Measurements from ENCODE around the gene RAVER2. TPM values are rescaled to one million over a fixed set of nuclear protein-coding genes. Genes with fewer than 3 reads are reported as not detected.
"Not testable (repeated sequence)": the region's sequence is repeated elsewhere in the genome, so short reads cannot be mapped to it uniquely, and the experiment has no call there.

Gene RAVER2, protein sequence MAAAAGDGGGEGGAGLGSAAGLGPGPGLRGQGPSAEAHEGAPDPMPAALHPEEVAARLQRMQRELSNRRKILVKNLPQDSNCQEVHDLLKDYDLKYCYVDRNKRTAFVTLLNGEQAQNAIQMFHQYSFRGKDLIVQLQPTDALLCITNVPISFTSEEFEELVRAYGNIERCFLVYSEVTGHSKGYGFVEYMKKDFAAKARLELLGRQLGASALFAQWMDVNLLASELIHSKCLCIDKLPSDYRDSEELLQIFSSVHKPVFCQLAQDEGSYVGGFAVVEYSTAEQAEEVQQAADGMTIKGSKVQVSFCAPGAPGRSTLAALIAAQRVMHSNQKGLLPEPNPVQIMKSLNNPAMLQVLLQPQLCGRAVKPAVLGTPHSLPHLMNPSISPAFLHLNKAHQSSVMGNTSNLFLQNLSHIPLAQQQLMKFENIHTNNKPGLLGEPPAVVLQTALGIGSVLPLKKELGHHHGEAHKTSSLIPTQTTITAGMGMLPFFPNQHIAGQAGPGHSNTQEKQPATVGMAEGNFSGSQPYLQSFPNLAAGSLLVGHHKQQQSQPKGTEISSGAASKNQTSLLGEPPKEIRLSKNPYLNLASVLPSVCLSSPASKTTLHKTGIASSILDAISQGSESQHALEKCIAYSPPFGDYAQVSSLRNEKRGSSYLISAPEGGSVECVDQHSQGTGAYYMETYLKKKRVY
- 1 to 10 TPM in 1 of 2 experiments, under 1 TPM in 1; 0.70 to 1.2 TPM for total RNA-seq

DNA sequence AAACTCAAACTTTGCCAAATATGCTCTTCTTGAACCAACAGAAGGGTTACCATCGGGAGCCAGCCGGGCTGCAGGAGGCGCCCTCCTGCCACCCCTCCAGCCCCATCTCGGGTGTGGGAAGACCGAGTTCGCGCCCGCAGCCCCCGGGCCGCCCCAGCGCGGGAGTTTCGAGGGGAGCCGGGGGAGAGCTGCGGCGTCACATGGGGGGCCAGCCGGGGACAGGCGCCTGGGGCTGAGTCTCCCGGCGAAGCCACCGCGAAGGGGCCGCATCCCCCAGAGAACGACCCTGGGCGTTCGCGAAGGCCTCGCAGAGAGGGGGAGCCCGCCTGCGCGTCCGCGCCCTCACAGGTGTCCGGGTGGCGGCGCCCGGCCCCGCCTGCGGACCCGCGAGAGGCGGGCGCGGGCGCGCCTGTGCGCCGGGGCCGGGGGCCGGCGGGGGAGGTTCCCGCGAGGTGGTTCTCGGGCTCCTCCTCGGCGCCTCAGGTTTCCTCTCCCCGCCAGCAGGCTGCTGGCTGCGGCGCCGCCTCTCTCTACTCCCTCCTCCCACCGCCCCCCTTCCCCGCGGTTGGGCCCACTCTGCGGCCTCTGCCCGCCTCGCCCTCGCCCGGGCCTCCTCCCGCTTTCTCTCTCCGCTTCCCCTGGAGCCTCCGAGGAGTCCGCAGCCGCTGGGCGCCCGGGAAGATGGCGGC lies at the start of gene RAVER2:
RAVER2 (plus strand) TSS at position 584 of the 689 bp plus-strand sequence; CDS start at position 682, 98 bp downstream.
- ATAC-seq (peak; percentile 83), DNase-seq (peak; percentile 61)
- no peaks in the 10 kb centered on the region for H3K36me3 Mint-ChIP-seq (ENCODE audit: low read depth)
- peaks cover 16% of the 10 kb centered on the region for H3K4me1 Mint-ChIP-seq (ENCODE audit: low read depth)
- peak within 1 kb of the TSS; percentile 46 for H3K27ac Mint-ChIP-seq
- ChIA-PET CTCF (interaction anchor here (0.8 to 1.5 kb wide), 4 partner anchors 21 to 330 kb away, joined by 3 to 5 read pairs (median 3); no protein-coding TSS in a partner anchor), POLR2A (no interaction called here)
- H3K27me3 Mint-ChIP-seq (ENCODE audit: low read depth) = peaks cover 33% of the 10 kb centered on the region
- peak within 1 kb of the TSS; percentile 80 for H3K4me3 Mint-ChIP-seq
- H3K9me3 Mint-ChIP-seq (ENCODE audit: insufficient read depth) = no peaks in the 10 kb centered on the region

DNA sequence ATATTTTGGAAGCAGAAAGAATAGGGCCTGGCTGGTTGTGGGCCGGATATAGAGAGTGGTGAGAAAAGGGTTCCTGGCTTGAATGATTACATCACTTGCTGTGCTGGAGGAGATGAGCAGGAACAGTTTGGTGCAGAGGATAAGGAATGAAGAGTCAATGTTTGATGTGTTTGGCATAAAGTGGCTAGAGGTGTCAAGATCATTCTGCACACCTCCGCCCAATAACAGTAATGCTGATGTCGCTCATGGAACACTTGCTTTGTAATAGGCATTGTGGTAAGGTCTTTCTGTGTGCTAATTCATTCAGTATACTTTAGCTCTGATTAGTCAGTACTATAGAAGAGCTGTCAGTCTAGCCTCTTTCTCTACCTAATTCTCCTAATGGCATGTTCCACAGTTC lies 48.0 kb upstream of the RAVER2 start:
- no peaks in the 10 kb centered on the region for H3K4me1 Mint-ChIP-seq (ENCODE audit: low read depth)
- H3K27me3 Mint-ChIP-seq (ENCODE audit: low read depth) = peaks cover 5% of the 10 kb centered on the region
- no peak overlapping the region for H3K27ac Mint-ChIP-seq
- ChIA-PET POLR2A (interaction anchor here (0.6 kb wide), 1 partner anchor 69 kb away, joined by 4 read pairs; no protein-coding TSS in a partner anchor), CTCF (no interaction called here)
- no peak for DNase-seq
- H3K4me3 Mint-ChIP-seq = no peak overlapping the region
- no peak for ATAC-seq
- H3K36me3 Mint-ChIP-seq (ENCODE audit: low read depth) = no peaks in the 10 kb centered on the region
- H3K9me3 Mint-ChIP-seq (ENCODE audit: insufficient read depth) = no peaks in the 10 kb centered on the region

DNA sequence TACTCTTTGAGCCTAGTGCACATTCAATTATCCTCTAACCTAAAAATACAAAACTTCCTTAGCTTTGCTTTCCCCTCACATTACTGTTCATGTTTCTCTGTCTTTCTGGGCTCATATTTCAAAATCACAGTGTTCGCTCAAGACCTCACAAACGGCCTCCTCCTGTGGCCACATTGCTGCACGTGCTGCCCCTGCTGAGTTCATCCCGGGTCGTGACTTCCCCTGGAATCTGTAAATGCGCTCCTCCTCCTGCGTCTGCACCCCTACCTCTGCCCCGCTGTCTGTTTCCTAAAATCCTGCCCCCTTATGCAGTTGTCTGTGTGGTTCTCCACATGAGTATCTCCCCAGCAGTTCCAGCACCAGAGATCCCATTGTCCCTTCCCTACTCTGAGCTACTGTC lies 45.5 kb upstream of the RAVER2 start:
- DNase-seq (no peak), ATAC-seq (no peak)
- Mint-ChIP-seq H3K9me3 (ENCODE audit: insufficient read depth) (no peaks in the 10 kb centered on the region), H3K4me3 (no peak overlapping the region), H3K4me1 (ENCODE audit: low read depth) (no peaks in the 10 kb centered on the region), H3K36me3 (ENCODE audit: low read depth) (no peaks in the 10 kb centered on the region), H3K27me3 (ENCODE audit: low read depth) (peaks cover 5% of the 10 kb centered on the region), H3K27ac (no peak overlapping the region)
- ChIA-PET POLR2A (no interaction called here), CTCF (no interaction called here)

DNA sequence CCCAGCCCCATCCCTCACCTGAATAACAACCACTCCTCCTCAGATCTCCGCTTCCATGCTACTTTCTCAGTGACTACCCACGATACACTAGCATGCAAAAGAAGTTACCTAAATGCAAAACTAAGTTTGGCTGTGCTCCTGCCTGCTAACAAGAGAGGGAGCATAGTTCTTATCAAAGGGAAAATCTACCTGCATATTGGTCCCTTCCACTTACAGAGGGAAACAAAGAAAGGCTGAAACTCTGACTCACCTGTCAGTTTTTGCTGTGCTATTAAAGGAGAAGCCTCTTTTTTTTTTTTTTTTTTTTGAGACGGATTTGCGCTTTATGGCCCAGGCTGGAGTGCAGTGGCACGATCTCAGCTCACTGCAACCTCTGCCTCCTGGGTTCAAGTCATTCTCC lies 43.8 kb upstream of the RAVER2 start:
- POLR2A ChIA-PET = no interaction called here
- CTCF ChIA-PET = no interaction called here
- DNase-seq (no peak), ATAC-seq (no peak)
- H3K9me3 Mint-ChIP-seq (ENCODE audit: insufficient read depth) = no peaks in the 10 kb centered on the region
- H3K4me3 Mint-ChIP-seq = no peak overlapping the region
- H3K27me3 Mint-ChIP-seq (ENCODE audit: low read depth) = peaks cover 5% of the 10 kb centered on the region
- H3K36me3 Mint-ChIP-seq (ENCODE audit: low read depth) = no peaks in the 10 kb centered on the region
- no peak overlapping the region for H3K27ac Mint-ChIP-seq
- H3K4me1 Mint-ChIP-seq (ENCODE audit: low read depth) = no peaks in the 10 kb centered on the region

DNA sequence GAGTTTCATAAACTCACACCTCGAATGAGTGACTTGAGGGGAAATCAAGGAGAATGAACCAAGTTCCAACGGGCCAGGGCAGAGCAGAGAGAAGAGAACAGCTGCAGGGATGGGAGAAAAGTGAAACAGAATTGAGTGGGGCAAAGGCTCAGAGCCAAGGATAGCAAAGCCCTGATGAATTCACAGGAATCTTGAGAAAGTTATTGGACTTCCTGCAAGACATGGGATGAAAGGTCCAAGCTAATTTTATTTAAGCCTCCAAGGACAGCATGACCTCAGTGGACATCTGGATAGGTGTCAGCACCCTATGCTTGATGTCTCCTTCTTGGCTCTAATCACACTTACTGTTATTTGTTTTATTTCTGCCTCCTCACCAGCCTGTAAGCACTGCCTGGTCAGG lies 43.0 kb upstream of the RAVER2 start:
- Mint-ChIP-seq H3K9me3 (ENCODE audit: insufficient read depth) (no peaks in the 10 kb centered on the region), H3K27ac (no peak overlapping the region), H3K27me3 (ENCODE audit: low read depth) (peaks cover 5% of the 10 kb centered on the region), H3K4me3 (no peak overlapping the region), H3K36me3 (ENCODE audit: low read depth) (no peaks in the 10 kb centered on the region), H3K4me1 (ENCODE audit: low read depth) (no peaks in the 10 kb centered on the region)
- ChIA-PET CTCF (no interaction called here), POLR2A (no interaction called here)
- ATAC-seq = no peak
- DNase-seq = no peak

DNA sequence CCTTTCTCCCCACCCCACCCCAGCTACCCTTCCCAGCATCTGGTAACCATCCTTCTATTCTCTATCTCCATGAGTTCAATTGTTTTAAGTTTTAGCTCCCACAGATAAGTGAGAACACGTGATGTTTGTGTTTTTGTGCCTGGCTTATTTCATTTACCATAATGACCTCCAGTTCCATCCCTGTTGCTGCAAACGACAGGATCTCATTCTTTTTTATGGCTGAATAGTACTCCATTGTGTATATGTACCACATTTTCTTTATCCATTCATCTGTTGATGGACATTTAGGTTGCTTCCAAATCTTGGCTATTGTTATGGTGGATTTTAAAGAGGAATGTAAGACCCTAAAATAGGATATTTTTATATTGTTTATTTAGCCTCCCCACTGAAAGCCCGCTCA lies 42.2 kb upstream of the RAVER2 start:
- CTCF ChIA-PET; H3K9me3 Mint-ChIP-seq (ENCODE audit: insufficient read depth); H3K4me3 Mint-ChIP-seq; H3K4me1 Mint-ChIP-seq (ENCODE audit: low read depth); H3K36me3 Mint-ChIP-seq (ENCODE audit: low read depth); H3K27me3 Mint-ChIP-seq (ENCODE audit: low read depth); DNase-seq; POLR2A ChIA-PET; ATAC-seq; H3K27ac Mint-ChIP-seq: not testable (repeated sequence)

DNA sequence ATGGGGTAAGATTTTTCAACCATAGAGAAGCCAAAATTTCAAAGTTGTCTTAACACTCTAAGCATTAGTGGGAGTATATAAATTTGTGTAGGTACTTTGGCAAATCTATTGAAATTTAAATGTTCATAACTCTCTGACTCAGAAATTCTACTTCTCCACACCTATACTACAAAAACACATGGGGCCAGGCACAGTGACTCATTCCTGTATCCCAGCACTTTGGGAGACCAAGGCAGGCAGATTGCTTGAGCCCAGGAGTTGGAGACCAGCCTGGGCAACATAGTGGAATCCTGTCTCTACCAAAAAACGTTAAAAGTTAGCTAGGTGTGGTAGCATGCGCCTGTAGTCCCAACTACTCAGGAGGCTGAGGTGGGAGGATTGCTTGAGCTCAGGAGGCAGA lies 41.3 kb upstream of the RAVER2 start:
- ChIA-PET POLR2A (no interaction called here), CTCF (no interaction called here)
- no peaks in the 10 kb centered on the region for H3K36me3 Mint-ChIP-seq (ENCODE audit: low read depth)
- no peak overlapping the region for H3K27ac Mint-ChIP-seq
- ATAC-seq = no peak
- H3K9me3 Mint-ChIP-seq (ENCODE audit: insufficient read depth) = no peaks in the 10 kb centered on the region
- no peaks in the 10 kb centered on the region for H3K4me1 Mint-ChIP-seq (ENCODE audit: low read depth)
- H3K27me3 Mint-ChIP-seq (ENCODE audit: low read depth) = peaks cover 5% of the 10 kb centered on the region
- no peak overlapping the region for H3K4me3 Mint-ChIP-seq
- no peak for DNase-seq

DNA sequence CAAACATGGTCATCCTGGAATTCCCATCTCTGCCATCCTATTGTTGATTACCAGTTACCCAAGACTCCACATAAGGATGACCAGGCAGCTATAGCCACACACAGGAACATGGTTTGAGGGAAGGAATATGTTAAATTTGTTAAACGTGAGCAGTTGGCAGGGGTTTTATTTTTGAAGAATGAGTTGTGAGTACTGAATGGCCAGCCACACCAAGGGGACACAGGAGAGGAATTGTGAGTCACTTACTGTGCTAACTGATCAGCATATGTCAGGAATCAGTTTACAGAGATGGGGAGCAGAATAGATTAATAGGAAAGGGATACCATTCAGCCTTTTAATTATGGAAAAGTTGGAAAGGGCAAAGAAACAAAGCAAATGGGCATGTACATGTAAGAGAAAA lies 39.3 kb upstream of the RAVER2 start:
- no peaks in the 10 kb centered on the region for H3K4me1 Mint-ChIP-seq (ENCODE audit: low read depth)
- no peak overlapping the region for H3K27ac Mint-ChIP-seq
- H3K9me3 Mint-ChIP-seq (ENCODE audit: insufficient read depth) = no peaks in the 10 kb centered on the region
- ATAC-seq (no peak), DNase-seq (no peak)
- POLR2A ChIA-PET = no interaction called here
- CTCF ChIA-PET = no interaction called here
- peaks cover 5% of the 10 kb centered on the region for H3K27me3 Mint-ChIP-seq (ENCODE audit: low read depth)
- no peaks in the 10 kb centered on the region for H3K36me3 Mint-ChIP-seq (ENCODE audit: low read depth)
- H3K4me3 Mint-ChIP-seq = no peak overlapping the region

DNA sequence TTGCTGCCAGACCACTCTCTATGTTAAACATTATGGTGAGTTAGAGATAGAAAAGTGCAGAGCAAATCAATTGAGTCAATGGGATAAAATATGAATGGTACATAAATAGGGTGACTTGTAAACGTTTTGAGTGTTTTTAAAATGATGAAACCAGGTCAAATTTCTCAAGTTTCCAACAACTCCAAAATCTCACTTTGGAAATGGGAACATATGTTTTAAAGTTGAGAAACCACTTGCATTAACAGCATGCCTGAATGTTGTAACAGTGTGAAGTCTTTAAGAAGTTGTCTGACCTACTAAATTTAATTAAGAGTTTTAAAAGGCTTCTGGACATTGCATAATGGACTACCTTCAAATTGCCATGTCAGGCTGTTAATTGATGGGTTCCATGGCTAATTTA lies 33.6 kb upstream of the RAVER2 start:
- DNase-seq (no peak), ATAC-seq (no peak)
- no peaks in the 10 kb centered on the region for H3K36me3 Mint-ChIP-seq (ENCODE audit: low read depth)
- ChIA-PET CTCF (no interaction called here), POLR2A (no interaction called here)
- H3K4me1 Mint-ChIP-seq (ENCODE audit: low read depth) = no peaks in the 10 kb centered on the region
- H3K27me3 Mint-ChIP-seq (ENCODE audit: low read depth) = peaks cover 5% of the 10 kb centered on the region
- no peak overlapping the region for H3K27ac Mint-ChIP-seq
- H3K4me3 Mint-ChIP-seq = no peak overlapping the region
- H3K9me3 Mint-ChIP-seq (ENCODE audit: insufficient read depth) = no peaks in the 10 kb centered on the region

DNA sequence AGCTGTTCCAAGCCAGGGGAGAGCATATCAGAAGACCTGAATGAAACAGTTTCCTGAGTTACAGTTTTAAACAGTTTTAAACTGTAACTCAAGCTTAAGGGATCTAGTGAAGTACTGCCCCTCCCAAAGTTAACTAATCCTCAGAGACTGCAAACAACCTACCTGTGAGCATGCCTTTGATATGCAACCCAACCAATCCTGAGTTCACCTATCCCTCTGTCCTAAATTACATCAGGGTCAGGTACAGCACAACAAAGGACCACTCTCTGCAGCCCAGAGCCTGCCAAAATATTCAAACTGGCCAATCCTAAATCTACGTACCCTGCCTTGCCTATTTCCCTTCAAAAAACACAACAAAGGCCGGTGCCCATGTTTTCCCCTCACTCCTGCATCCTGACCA lies 32.8 kb upstream of the RAVER2 start:
- ATAC-seq (no peak), DNase-seq (no peak)
- no peaks in the 10 kb centered on the region for H3K9me3 Mint-ChIP-seq (ENCODE audit: insufficient read depth)
- ChIA-PET POLR2A (no interaction called here), CTCF (no interaction called here)
- H3K4me3 Mint-ChIP-seq = no peak overlapping the region
- no peaks in the 10 kb centered on the region for H3K36me3 Mint-ChIP-seq (ENCODE audit: low read depth)
- H3K27ac Mint-ChIP-seq = no peak overlapping the region
- no peaks in the 10 kb centered on the region for H3K4me1 Mint-ChIP-seq (ENCODE audit: low read depth)
- H3K27me3 Mint-ChIP-seq (ENCODE audit: low read depth) = peaks cover 9% of the 10 kb centered on the region

DNA sequence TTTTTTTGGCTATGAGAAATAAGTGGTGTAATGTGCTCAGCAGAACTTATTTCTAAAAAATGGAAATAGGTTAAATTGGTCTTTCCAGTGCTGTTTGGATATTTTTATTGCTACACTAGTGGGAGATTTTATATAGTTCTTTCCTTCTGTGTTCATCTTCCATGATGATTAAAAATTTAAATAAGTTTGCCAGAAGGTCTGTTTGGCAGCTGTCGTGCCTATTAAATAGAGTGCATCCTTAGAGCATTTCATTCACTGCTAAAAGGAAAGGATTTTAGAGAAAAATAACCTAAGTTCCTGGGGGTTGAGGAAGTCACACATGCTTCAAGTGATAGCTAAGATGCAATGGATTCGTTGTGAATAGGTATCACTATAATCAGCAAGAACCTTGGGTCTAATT lies 29.7 kb upstream of the RAVER2 start:
- ChIA-PET CTCF (no interaction called here), POLR2A (no interaction called here)
- ATAC-seq (no peak), DNase-seq (no peak)
- Mint-ChIP-seq H3K27me3 (ENCODE audit: low read depth) (peaks cover 12% of the 10 kb centered on the region), H3K9me3 (ENCODE audit: insufficient read depth) (no peaks in the 10 kb centered on the region), H3K27ac (no peak overlapping the region), H3K36me3 (ENCODE audit: low read depth) (no peaks in the 10 kb centered on the region), H3K4me1 (ENCODE audit: low read depth) (no peaks in the 10 kb centered on the region), H3K4me3 (no peak overlapping the region)

DNA sequence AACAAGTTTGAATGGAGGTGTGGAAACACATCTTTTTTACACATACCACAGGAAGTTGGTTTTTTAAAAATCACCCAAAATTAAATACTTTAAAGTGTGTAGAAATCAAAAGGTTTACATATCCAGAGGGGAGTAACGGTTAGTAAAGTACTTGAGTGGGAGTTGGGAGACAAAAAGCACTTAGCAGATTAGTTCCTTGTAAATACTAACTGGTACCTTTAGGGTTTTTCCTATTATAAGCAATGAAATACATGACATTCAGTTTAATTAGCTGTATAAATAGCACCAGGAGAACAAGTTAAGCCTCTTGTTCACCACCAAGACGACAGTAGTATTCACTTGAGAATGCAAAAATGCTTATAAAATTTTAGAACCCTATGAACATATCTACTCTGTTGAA lies 23.7 kb upstream of the RAVER2 start:
- Mint-ChIP-seq H3K27ac (no peak overlapping the region), H3K4me1 (ENCODE audit: low read depth) (no peaks in the 10 kb centered on the region), H3K4me3 (no peak overlapping the region), H3K36me3 (ENCODE audit: low read depth) (no peaks in the 10 kb centered on the region), H3K27me3 (ENCODE audit: low read depth) (peaks cover 19% of the 10 kb centered on the region), H3K9me3 (ENCODE audit: insufficient read depth) (no peaks in the 10 kb centered on the region)
- no peak for ATAC-seq
- ChIA-PET CTCF (no interaction called here), POLR2A (no interaction called here)
- no peak for DNase-seq

Data from activated CD8-positive, alpha-beta T cell treated with anti-CD3 and anti-CD28 coated beads, Interleukin-2, amount 10 ng/mL, durations not matched to agents 7 days and 5 days (primary cell).